HG03520 (cell line): Measurements from ENCODE around the gene RNF144A.
"Not testable (repeated sequence)": the region's sequence is repeated elsewhere in the genome, so short reads cannot be mapped to it uniquely, and the experiment has no call there.

Source experiments
- ATAC-seq: cut with Tn5 transposase; IDR thresholded peaks from one replicate; pipeline ENCODE4 v1.9.1; 2021; ENCODE audit warnings: mild to moderate bottlenecking, moderate library complexity; ENCODE audit not compliant: unreplicated experiment

The RNF144A gene, protein sequence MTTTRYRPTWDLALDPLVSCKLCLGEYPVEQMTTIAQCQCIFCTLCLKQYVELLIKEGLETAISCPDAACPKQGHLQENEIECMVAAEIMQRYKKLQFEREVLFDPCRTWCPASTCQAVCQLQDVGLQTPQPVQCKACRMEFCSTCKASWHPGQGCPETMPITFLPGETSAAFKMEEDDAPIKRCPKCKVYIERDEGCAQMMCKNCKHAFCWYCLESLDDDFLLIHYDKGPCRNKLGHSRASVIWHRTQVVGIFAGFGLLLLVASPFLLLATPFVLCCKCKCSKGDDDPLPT

DNA sequence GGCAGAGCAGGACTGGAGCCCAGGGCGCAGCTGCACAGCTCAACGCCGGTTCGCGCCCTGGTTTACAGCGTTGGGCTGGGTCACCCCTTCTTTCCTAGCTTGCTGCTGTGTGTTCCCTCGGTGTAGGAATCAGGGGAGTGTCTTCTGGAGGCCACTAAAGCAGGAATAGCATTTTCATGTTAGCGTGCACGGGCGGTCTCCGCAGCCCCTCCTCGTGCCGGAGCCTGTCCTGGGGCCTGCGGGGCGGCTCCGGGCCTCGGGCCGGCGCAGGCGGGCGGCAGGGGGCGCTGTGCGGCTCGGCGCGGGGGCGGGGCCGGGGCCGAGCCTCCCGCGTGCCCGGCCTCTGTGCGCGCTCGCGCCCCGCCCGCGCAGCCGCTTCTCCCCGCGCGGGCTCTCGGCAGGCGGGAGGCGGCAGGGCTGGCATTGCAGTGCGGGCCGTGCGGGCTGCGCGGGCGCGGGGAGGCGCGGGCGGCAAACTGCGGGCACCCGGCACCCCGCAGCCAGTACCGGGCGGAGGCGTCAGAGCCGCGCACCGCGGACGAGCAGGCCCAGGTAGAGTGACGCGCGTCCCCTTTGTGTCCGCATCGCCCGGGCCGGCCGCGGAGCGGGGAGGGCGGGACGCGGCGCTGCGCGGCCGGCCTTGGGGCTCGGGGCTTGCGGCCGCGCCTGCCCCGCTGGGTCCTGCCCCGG is at the start of gene RNF144A:
Gene RNF144A, plus strand, starts transcription at position 342 of the 690 bp plus-strand sequence. CDS start 79,515 bp downstream, outside the sequence.
- peak; percentile 83 for ATAC-seq

DNA sequence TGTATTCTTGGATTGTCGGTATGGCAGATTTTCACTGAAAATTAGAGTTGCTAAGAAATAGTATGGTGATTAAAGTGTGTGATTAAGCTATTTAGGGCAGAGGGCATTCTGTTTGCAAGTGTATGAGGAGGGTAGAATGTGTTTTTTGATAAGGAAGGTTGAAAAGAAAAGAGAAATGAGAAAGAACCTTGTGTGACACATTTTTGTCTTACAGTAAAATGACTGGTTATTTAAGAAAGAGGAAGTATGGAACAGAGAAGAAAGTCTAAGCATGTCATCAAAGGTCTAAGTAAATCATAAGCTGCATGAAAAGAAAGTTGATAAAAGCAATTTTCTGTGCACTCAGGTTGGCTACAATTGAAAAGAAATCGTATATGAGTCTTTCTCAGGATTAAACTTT is 44.8 kb upstream of the RNF144A start:
- ATAC-seq = peak; percentile 85

DNA sequence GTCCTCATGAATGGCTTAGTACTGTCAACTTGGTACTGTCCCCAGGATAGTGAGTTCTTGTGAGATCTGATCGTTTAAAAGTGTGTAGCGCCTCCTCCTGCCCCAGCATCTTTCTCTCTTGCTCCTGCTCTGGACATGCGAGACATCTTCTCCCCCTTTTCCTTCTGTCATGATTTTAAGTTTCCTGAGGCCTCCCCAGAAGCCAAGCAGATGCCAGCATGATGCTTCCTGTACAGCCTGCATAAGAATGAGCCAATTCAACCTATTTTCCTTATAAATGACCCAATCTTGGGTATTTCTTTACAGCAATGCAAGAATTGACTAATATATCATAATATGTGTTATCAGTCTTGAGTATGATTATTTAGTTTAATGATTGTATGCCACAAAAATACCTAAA is 43.2 kb upstream of the RNF144A start:
- no peak for ATAC-seq

DNA sequence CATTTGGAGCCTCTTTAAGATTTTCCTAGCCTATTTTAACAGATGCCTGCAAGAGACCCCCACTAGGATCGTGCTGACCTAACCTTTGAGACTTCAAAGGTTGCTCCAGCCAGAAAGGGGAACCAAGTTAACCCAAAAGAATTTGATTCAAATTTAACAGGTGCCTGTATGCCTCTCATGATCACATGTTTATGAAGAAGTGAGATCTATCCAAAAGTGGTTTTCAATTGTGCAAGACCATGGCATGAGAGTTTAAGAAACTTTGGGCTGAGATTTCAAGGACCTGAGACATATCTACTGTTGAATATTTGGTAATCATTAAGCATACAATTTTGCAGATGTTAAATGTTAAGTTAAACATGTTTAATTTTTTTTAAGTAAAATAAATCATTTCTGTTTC is 40.9 kb upstream of the RNF144A start:
- ATAC-seq = no peak

DNA sequence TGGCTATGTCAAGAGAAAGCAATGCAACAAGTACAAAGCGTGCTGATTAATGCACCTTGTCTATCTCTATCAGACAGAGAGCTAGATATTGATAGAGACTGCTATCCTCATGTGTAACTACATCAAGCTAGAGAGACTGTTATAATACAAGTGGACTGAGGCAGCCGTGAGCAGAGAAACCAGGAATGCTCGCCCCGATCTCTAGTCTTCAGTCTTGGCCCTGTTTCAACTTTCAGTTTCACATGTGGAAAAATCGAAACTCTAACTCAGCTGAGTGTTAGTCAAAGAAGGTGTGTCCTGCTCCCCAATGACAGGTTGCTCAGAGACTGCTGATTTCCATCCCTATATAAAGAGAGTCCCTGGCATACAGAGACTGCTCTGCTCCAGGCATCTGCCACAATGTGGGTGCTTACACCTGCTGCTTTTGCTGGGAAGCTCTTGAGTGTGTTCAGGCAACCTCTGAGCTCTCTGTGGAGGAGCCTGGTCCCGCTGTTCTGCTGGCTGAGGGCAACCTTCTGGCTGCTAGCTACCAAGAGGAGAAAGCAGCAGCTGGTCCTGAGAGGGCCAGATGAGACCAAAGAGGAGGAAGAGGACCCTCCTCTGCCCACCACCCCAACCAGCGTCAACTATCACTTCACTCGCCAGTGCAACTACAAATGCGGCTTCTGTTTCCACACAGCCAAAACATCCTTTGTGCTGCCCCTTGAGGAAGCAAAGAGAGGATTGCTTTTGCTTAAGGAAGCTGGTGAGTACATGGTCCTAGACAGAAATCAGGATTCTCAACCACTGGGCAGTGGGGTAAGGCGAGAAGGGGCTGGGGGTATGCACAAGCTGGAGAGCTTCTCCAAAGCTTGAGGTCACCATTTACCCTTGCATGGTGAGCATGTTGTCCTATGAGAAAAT is 39.6 kb upstream of the RNF144A start, which contains the start of gene RSAD2:
Gene RSAD2, plus strand, starts transcription at position 376 of the 903 bp plus-strand sequence. Its CDS starts 24 bp downstream, at position 400.
- peak; percentile 82 for ATAC-seq

DNA sequence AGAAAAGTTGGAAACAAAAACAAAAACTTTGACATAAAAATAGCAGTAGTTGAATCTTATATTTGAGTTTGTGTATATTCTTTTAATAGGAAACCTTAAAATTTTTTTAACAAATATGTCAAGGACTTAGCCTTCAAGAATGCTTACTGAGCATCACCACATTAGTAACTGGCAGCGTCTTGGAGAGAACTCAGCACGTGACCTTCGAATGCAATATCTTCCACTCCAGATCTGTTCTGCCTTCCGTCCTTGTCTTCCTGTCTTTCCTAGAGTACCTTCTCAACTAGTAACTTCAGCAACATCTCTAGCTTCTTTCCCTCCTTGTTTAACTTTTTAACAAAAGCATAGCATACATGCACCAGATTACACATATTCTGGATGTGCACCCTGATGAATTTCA is 38.7 kb upstream of the RNF144A start:
- no peak for ATAC-seq

DNA sequence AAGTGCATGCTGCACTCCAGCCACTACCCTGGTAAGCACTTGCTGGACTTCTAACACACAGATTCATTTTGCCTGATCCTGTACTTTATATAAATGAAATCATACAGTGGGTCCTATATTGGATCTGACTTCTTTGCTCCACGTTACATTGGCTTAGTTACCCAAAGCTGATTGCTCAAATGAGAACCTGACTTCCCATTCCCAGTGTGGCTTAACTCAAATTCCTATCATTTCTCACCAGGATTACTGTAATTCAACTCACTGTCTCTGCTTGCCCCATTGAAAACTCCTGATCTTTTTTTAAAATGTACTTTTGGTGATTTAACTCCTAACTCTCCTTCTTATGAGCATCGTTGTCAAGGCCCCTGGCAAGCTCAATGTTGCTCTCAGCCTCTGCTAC is 38.2 kb upstream of the RNF144A start:
- no peak for ATAC-seq

DNA sequence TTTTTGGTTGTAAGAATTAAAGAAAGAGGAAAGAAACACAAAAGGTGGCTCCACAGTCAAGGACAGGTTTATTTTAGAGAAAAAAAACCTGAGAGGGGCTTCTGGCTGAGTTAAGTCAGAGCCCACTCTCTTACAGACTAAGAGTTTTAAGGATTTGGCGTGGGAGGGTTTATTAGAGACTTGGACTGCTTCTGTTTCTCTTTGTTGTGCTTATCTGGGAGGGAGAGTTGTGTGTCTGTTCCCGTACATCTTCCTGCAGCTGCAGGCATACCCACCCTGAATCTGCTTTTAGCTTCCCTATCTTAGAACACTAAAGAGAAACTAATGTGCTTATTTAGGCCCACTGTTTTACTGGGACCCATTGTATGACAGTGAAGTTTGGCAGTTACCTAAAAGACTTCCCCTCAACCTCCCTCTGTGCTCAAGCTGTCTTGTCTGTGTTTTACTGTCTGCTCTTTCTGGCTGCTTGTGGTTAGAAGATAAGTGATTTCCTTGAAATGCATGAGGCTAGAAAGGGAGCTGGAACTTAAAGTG is 36.9 kb upstream of the RNF144A start:
- no peak for ATAC-seq

DNA sequence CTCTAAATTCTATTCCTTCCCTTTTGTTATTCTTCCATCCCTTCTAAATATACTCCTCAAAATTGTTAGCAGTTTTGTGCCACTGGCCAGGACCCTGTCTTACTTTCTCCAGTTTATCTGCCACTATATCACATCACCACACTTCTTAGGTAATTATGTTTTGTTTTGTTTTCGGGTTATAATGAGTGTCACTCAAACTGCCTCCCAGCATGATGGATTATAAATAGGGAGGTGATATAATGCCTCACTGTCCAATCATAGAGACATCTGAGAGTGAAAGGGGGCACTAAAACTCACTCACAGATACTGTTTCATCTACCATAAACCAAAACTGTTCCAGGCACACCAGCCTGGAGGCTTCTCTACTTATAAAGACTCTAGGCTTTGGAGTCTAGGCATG is 36.2 kb upstream of the RNF144A start:
- no peak for ATAC-seq

DNA sequence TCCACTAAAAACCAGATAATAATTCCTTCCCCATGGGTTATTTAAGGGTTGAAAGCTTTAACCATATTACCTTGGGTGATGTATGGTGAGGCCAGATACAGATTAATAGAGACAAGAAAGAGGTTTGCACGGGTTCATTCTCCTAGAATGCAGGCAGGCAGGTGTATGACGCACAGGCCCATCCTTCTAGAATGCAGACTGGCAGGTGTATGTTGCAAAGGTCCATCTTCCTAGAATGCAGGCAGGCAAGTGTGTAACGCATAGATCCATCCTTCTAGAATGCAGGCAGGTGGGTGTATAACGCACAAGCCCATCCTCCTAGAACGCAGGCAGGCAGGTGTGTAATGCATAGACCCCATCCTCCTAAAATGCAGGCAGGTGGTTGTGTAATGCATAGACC is 35.7 kb upstream of the RNF144A start:
- ATAC-seq = no peak

DNA sequence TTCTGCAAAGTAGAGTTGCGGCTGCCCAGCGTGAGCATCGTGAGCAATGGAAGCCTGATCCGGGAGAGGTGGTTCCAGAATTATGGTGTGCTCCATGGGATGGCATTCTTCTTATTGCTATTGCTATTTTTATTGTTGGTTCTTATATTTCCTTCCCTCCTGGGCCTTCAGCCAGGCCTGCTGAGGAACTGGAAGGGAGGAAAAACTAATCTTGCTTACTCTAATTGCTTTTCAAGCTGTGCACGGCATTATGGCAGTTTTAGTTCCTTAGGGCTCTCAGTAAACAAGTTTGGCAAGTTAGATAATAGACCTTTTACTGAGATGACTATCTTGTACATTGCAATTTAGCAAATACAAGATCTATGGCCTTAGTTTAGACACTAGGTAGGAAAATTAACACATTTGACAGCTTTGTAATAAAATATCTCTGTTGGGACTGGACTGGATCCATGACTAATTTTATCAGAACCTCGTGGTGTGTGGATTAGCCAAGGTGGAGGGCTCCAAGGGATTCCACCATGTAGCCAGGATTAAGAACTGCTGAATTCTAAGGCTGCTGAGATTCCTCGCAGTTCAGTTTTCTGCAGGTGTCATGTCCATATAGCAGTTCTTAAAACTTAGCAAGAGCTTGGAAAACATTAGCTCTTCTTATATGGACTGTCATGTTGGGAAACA is 33.6 kb upstream of the RNF144A start:
- ATAC-seq = no peak

DNA sequence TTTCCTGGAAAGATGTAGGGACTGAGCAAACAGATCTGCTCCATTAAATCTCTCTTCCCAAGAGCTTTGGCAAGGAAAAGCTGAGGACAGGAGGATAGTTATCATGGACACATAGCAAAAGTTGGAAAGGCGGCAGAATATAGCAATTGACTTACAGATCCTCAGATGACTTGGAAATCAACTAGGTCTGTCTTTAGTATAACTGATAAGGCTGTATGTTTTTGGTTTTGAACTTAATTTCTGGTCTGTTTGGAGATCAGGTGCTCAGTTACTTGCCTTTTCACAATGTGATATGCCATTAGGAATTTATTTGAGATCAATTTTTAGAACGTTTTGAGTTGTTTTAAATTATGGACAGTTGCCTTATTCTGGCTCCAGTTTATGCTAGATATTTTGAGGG is 31.7 kb upstream of the RNF144A start:
- no peak for ATAC-seq

DNA sequence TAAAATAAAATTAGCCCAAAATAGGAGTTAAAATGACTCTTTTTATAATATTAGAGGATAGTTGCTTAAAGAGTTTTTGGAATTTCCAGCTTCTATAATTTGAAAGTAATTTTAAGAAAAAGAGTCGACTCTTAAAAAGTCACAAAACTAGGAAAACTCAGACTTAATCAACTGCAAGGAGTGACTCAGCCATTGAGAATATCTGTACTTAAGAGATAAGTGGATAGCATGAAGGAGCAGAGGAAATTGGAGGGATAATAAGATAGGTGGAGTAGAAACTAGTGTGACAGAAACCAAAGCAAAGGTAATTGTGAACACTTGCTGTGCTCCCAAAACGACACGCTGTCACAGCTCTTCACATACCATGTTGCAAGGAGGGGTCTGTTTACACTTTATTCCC is 31.2 kb upstream of the RNF144A start:
- ATAC-seq = no peak

DNA sequence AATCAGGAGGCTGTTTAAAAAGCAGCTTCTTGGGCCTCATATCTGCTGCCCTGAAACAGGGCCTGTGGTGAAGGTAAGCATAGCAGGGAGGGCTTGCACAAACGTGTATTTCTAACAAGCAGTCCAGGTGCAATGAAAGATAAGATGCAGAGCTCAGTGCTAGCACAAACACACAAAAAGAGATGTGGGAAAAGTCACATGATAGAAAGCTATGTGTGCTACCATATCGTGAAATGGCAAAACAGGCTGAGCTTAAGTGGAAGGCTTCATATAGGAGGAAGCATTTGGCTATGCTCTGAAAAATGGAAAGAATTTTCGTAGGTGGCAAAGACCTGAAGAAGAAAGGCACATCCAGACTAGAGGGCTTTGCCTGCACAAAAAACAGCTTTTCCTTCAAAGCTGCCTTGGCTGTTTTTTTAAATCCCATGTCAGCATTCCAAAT is 29.4 kb upstream of the RNF144A start:
- no peak for ATAC-seq

DNA sequence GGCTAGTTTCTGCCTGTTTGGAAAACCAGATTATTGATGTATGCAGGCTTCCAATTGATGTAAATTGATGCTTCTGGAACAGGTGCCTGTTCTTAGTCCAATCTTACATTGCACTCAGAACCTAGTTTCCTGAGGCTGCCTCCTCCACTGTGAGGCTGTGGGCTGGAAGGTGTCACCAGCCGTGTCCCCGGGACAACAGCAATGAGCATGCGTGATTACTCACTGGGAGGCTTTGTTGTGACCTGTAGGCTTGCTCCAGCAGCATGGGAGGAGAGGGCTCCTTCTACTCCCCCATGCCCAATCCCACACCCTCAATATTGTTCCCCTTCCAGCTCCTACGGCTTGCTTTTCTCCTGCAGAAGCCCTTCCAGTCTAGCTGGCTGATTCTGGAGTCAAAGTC is 28.5 kb upstream of the RNF144A start:
- no peak for ATAC-seq

DNA sequence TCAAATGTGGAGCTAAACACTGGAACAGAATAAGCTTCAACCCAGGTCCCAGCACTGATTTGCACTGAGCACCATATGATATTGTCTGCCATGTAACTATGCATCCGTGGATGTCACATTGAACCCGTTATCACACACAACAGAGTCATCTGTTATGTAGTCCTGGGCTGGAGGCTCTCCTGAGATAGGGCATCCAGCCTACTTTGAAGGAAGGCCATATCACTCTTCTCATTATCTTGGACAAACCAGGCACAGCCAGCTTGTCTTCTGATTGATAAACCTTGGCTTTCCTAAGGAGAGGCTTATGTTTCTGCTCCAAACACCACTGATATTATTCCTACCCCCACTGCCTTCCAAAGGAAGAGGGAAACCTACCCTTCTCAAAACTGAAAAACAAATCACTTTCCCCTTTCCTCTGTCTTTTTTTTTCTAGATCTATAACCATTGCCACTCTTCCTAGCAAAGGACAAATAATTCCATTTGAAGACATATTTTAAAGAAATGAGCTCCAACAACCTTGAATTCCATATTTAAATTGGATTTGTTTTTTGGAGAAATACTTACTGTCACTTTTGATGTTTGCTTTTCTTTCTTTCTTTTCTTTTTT is 23.2 kb upstream of the RNF144A start:
- ATAC-seq = no peak

DNA sequence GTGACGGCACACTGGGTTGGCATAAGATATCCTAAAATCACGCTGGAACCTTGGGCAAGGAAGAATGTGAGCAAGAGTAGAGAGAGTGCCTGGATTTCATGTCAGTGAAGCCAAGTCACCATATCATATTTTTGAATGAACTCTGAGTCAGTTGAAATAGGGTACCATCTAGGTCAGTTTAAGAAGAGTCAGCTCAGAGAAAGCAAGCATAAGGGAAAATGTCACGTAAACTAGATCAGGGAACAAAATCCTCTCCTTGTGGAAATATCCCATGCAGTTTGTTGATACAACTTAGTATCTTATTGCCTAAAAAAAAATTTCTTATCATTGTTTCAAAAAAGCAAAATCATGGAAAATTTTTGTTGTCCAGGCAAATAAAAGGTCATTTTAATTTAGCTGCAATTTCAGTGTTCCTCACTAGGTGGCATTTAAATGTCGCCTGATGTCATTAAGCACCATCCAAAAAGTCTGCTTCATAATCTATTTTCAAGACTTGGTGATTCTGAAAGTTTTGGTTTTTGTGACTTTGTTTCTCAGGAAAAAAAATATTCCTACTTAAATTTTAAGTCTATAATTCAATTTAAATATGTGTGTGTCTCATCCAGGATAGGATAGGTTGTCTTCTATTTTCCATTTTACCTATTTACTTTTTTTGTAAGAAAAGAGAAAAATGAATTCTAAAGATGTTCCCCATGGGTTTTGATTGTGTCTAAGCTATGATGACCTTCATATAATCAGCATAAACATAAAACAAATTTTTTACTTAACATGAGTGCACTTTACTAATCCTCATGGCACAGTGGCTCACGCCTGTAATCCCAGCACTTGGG is 20.1 kb upstream of the RNF144A start:
- ATAC-seq = no peak

DNA sequence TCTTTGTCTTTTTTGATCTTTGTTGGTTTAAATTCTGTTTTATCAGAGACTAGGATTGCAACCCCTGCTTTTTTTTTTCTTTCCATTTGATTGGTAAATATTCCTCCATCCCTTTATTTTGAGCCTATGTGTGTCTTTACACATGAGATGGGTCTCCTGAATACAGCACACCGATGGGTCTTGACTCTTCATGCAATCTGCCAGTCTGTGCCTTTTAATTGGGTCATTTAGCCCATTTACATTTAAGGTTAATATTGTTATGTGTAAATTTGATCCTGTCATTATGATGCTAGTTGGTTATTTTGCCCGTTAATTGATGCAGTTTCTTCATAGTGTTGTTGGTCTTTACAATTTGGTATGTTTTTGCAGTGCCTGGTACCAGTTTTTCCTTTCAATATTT is 14.6 kb upstream of the RNF144A start:
- not testable (repeated sequence) for ATAC-seq

DNA sequence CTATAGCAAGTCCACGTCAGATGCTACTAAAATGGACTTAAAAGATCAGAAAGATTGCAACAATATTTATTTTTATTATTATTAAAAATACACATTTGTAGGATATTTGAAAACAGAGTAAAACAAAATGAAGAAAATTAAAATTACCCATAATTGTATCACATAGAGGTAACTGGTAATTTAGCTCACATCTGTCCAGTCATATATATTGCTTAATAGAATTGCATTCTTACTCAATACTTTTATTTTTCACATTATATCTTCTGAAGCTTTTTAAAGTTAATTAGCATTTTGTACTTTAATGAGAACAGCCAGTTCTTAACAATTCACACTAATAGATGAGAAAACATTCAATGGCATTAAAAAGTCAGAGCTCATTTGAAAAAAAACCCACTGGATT is 11.5 kb upstream of the RNF144A start:
- ATAC-seq = no peak
